NCI-H2171 (cell line): Measurements from ENCODE around the gene ELP5.
"Not testable (repeated sequence)": the region's sequence is repeated elsewhere in the genome, so short reads cannot be mapped to it uniquely, and the experiment has no call there.

Experiments used
- DNase-seq: peaks from one replicate; lab custom pipeline; 2025; lab: John Stamatoyannopoulos, UW

The ELP5 gene

DNA sequence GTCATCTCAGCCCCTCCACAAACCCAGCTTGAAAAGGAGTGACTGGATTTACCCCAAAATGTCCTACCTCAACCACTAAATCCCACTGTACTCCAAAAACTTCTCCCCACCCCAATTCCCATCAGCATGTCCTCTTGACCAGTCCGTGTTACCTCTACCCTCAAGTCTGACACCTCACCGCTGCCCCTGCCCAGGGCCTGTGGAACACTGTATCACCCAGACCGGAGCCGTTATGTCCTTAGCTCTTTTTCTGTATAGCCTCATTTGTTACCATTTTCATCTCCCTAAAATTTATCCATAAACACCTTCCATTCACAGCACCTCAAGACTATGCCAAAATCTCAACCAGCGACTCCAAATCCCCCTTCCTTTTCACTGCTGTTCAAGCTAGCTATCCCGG, 15.2 kb upstream of the ELP5 start:
- no peak for DNase-seq

DNA sequence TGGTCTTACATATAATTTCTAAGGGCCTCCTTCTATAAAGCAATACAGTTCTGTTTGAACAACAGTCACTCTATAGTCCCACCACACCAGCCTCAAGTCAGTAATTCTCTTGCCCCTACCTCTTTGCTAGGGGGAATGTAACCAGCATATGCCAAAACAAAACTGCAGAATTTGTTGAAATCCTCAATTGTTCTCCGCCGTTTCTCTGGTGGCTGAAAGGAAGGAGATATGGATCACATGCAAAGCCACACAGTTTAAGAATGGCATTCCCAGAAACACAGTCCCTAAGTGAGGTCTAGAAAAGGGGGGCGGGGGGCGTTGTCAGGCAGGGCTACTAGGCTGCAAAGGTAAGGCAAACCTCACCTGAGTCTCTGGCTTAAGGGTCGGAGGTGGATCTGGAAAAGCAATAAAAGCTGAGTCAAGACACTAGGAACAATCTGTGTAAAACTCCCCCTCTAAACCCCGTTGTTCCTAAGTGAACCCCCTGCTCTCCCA, 14.7 kb upstream of the ELP5 start:
- DNase-seq: no peak

DNA sequence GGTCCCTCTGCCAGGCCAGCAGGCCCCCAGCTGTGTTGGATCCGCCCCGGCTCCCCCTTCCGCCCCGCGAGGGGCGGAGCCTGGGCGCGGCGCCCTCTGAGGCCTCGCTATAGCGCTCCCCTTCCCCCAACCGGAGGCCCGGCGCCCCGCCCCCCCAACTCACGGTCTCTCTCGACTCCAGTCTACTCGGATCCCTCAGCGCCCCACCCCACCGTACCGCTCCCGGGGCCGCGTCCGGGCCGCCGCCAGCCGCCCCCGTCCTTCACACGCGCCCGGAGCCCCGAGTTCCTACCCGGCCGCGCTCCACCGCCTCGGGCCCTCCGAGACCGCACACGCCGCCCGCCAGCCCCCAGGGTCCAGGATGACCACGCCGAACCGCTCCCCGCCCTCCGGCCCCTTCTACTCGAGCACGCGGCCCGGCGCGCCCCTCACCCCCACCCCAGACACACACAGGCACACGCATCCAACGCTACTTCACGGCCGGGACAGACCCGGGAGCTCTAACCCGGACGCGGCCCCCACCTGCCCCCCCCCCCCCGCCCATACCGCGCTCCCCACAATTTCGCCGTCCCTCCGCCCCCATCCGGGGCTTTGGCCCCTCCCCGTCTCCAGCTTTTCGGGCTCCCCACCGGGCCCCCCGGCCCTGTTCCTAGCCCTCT, 14.1 kb upstream of the ELP5 start:
- peak; percentile 60 for DNase-seq

DNA sequence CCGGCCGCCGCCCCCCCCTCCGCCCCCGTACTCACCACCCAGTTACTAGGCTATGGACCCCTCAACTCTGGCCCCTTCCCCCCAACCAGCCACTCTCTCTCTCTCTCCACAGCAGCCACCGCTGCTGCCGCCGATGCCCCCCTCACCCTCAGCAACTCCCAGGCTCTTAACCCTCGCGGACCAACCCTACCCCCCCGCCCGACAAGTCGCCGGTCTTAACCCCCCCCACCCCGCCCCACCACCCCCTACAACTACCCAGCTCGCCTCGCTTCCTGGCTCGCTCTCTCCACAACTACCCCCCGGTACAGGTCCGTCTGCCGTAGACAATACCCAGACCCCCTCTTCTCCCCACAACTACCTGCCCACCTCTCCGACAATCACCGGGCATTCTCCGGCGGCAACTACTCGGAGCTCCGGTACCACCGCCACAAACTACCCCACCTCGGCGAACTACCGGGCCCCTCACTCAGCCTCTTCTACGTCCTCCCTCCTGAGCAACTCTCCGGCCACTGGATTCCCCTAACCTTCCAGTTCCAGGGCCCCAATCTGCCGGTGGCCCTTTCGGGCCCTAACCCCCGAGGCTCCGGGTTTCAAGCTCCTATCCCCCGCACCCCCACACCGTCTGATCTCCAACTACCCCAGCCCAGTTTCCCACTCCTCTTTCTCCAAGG, 13.5 kb upstream of the ELP5 start:
- no peak for DNase-seq

DNA sequence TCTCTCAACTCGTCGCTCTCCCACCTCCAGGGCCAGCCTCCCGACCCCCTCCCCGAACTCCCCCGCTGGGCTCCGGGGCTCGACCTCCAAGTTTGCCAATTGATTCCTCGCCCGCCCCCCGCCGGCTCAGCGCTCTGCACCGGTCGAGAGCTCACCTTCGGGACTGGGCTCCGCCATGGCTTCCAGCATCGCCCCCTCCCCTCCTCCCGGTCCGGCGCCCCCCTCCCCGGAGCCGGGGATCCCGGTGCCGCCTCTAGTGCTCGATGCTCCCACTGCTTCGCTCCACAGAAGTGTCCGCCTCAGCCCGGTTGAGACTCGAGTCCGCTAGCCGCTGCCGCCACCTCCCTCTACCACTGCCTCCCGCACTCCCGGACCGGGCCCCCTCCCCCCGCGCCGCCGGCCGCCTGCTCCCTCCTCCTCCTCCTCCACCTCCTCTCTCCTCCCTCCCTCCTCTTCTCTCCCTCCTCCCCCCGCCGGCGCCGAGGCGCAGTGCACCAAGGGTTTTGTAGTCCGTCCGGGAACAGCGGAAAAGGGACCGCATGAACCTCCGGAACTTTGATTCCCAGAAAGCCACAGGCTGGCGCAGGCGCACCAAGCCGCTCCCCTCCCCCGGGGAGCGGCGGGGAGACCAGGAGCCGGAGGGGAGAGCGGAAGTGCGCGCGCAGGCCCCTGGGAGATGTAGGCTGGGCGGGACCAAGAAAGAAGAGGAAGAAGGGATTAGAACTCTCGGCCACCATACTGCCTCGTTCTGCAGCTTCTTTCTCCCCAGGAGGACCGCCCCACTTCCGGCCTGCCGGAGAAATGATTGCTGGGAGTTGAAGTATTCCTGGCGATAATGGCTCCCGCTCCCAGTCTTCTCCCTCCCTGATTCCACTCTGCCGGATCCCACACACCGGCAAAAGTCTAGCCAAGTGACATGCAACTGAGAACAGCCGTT, 12.7 kb upstream of the ELP5 start, which contains the start of gene PHF23:
TSS of gene PHF23 (minus strand) at position 367 of the 937 bp plus-strand sequence. CDS start at position 189, 178 bp downstream.
- DNase-seq: peak; percentile 96

DNA sequence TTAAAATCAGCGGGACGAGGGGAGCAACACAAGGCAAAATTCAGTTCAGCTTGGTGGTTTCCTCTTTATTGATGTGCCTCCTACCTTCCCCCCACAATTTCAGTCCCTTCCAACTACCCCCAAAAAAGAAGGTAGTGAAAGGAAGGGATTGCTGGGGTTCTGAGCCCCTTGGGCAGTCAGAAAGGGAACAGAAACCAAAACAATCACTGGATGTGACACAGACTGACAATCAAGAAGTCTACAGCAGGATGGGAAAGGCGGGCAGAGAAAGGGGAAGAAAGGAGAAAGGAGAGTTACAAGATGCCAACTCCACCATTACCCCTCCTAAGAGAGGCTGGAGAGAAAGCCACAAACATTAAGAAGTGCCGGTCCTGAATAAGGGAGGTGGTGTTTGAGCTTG, 11.6 kb upstream of the ELP5 start:
- DNase-seq: no peak

DNA sequence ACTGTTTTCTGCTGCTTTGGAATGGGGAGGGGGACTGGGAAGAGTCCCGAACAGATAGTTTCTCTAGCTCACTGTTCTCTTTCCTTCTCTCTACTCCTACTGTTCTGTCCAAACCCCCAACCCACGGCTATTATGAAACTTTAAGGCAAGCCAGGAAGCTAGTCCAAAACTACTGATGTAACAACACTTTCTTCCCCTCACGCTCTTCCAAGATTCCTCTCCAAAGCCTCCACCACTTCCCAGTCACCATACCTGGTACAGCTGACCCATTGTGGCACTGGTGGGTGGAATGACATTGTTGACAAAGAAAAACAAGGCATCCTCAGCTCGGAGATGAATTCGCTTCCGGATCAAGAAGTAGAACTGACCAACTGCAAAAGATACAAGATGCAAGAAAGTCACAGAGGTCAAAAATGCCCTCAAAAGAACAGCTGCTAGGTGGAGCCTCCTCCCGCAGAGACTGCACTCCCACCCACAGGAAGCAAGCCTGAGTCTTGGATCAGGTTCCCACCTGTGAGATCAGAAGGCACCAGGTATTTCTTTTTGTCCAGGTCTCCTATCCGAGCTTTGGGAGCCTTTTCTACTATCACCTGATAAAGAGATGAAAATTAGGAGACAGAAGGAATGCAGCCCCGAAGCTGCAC, 10.8 kb upstream of the ELP5 start:
- no peak for DNase-seq

DNA sequence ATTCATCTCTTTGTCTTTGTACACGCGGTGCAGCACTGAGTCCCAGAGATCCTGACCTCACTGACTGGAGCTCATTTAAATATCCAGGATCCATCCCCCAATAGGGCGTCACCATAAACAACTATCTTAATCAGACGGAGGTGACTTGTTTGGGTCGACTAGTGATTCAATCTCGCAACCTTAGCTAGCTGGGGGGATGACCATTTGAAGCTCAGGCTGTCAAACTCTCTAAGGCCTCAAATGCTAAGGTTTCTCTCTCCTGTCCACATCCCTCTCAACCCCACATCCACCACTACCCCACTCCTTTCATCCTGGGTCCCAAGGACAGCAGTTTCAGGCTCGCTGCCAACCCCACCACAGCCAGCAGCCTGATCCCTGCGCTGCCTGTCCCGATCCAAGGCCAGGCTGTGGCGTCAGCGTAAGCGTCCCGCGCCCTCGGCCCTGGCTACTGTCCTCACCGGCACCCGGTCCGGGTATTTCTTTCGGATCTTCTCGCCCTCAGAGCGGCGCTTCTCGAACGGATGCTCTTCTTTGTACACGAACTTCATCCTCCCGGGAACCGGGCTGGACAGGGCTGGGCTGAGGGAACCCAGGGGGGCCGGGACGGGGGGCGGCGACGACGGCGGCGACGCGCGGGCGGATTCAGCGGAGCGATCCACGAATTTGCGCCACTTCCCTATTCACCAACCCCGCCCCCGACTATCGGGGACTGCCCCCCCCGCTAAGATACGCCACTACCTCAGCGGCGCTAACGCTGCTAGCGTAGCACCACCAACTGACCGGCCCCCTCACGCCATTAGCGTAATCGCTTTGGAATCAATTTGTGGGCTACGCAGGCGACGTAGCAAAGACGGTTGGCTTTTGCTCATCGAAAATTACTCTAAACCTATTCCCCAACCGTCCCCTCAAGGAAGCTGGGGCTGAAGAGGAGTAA, 10.0 kb upstream of the ELP5 start, which contains the start of gene GABARAP:
TSS of gene GABARAP (minus strand) at position 667 of the 934 bp plus-strand sequence. CDS start at position 548, 119 bp downstream.
- peak; percentile 86 for DNase-seq

DNA sequence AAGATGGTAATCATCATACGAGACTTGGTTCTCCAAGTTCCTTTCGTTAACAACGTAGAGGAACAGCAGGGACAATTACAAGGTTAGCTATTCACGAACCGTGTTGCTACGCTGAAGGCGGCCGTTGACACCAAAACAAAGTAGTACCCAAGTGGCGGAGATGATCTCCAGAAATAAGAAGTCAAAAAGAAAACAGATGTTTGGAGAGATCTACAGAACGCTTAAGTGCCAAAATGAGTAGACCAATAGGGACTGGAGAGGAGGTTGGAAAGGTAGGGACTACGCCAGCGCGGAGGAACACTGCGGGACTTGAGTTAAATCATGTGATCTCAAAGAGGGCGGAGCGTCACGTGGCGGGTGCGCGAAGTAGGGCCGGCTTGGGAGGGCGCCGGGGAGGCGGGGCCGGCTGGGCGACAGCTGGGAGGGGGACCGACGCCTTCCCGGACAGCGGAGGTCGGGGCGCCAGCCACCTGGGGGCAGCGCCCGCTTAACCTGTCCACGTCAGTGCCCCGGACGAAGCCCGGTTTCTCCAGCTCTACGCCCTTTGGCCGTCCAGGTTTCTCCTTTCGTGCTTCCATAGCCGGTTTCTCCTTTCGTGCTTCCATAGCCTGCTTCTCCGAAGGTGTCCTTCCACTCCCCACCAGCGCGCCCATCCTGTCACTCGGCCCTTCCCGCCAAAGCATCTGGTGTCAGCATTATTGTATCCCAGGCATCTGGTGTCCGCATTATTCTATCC, 9.1 kb upstream of the ELP5 start:
- peak; percentile 96 for DNase-seq

DNA sequence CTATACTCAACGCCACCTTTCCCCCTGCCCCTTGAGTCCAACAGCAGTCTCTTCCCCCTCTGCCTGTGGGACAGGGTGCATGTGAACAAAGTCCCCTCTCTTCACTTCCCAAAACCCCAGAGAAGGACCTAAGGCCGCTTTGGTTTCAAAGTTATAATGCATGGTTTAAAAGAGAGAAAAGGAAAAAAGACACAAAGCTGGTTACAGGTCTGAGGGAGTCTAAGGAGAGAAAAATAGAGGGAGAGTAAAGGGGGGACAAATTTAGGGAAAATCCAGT, 8.6 kb upstream of the ELP5 start:
- no peak for DNase-seq

DNA sequence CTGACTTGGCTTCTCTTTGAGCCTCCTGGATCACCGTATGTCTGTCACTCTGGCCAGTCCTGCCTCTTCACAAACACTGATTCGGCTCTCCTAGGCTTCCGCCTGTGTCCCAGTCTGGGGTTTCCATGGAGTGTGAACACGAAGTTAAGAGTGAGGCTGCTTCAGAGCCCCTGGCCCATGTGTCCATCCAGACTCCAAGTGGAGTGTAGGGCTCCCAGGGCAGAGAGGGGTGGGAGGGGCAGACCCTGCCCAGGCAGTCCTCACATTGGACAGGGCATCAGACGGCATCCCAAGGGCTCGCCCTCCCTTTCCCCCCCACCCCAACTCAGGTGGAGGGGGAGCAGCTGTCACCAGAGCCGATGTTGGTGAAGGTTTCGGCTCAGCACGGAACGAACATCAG, 8.2 kb upstream of the ELP5 start:
- DNase-seq: not testable (repeated sequence)

DNA sequence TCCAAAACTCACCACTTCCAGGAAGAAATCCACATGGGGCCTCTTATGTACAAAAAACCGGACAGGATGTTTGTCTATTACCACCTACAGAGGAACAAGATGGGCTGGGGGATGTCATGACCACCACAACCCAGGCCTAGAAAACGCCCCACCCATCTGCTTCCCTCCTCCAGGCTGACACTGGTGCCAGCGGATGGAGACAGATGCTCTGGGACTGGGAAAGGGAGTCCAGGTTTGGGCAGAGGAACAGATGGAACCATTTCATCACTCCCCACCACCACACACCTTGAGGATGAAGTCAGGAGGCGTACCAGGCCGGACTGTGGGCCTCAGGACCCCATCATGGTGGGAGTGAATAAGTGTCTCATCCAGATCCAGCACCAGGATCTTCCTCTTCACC, 5.2 kb upstream of the ELP5 start:
- no peak for DNase-seq

DNA sequence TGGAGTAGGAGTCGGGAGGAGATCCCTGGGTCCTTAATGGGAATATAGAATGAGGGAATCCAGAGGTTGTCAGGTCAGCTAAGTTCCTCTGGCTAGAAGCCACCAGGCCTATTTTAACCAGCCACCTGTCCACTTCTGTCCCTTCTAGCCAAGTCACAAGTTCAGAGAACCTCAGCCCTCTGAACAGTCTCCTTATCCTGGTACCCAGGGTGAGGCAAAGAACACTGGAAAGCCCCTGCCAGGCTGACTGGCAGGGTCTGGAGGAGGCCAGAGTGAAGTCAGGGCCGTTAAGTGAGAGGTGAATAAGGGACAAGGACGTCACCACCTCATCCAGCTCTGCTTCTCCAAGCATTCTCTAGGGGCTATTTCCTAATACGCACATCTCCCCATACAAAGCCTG, 3.2 kb upstream of the ELP5 start:
- no peak for DNase-seq

DNA sequence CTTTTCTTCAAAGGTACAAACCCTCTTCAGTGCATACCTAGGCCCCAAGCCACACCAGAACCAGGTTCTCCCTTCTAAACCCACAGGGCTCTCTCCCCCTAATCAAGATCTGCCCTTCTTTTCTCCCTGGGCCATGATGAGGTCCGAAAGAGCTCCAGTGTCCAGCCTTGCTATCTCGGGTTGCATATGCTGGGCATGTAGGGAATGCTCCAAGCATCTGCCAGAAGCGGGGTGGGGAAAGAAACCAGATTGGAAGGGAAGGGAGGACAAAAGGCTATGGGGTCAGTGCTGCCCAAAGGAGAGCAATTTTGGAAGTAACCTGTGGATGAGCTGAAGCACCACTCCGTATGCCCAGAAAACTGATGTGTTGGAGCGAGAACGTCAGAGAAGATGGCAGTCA, 2.8 kb upstream of the ELP5 start:
- no peak for DNase-seq

DNA sequence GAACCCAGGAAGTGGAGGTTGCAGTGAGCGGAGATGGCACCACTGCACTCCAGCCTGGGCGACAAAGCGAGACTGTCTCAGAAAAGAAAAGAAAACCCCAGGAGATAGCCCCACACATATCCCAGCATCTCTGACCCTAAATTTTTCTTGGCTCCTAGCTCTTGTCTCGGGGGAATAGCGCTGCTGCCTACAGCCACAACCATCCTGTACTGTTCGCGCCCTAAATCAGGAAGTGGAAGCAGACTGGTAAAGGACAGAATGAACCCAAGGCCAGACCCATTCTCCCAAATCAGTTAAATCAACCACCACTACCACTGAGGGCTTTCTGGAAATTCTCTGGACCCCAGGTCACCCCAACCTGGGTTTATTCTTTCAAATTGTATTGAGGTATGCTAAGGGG, 2.2 kb upstream of the ELP5 start:
- no peak for DNase-seq

DNA sequence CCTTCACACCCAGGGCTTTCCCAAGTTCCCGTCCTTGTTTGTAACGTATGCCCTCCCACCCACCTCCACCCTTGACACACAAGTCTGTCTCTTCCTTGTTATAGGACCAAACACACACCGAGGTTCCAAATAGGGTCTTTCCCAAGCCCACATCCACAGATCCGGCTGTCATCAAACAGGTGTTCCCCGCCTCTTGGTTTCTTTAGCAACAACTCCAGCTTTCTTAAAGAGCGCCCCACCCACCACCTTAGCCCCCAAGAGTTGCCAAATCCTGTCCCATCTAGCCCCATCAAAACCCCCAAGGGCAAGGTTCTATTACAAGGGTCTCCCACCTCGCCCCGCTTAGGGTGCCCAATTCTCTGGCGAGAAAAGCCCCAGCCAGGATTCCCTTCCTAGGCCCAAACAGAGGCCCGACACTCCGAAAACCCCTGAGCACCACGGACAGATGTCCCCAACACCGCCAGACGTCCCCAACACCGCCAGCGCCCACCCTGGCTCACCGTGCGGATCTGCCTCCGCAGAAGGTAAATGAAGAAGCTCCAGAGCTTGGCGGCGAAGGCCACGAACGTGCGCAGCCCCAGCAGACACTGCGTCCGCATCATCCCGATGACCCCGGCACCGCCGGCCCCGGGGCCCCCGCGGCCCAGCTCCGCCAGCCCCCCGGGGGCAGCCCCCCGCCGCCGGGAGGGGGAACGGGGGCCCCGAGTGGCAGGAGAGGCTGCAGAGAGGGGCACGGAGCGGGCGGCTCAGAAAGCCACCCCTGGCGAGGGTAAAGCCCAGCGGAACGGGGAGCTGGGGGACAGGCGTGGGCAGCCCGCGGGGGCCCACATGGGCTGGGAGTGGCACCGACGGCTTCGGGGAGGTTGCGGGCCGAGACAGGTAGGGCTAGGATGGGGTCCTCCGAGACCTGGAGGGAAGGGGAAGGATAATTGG, 1.1 kb upstream of the ELP5 start:
- DNase-seq: no peak

DNA sequence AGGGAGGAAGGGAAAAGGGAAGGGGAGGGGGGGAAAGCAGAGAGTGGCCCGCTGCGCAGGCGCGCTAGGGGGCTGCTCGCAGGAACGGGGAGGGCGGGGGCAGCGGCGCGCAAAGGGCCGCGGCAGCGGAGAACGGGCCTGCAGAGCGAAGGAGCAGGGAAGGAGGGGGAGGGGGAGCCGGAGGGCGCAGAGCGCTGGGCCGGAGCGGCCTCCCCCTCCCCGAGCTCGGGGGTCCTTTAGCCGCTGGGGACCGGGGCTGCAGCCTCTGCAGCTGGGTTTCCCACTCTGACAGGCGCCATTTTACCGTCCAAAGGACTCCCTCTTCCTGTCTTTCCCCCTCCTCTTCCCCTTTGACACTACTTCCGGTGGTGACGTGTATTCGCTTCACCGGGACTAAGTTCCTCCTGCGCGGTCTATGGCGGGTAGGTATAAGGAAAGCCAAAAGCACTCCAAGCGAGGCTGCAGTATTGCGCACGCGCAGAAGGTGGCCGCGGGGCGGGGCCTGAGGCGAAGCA, 297 bp upstream of the ELP5 start, which contains the start of gene CTDNEP1:
TSS of gene CTDNEP1 (minus strand) at position 74 of the 515 bp plus-strand sequence. CDS start 438 bp downstream, outside the sequence.
- peak; percentile 96 for DNase-seq

DNA sequence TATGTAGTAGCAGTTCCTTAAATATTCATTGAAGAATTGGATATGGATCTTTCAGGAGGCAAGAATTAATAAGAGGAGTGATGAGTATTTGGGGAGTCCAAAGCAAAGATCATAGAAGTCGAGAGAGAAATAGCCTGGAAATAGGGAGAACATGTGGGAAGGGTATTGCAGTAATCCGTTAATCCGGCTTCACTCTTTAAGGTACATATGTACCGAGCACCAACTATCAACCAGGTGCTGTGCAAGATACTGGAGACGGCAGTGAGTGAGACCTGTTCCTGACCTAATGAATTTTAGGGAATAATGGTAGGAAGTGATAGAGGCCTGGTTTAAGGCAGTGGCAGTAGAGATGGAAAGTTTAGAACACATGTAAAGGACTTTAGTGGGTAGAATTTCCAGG, 1.1 kb downstream of the ELP5 start:
- DNase-seq: no peak

DNA sequence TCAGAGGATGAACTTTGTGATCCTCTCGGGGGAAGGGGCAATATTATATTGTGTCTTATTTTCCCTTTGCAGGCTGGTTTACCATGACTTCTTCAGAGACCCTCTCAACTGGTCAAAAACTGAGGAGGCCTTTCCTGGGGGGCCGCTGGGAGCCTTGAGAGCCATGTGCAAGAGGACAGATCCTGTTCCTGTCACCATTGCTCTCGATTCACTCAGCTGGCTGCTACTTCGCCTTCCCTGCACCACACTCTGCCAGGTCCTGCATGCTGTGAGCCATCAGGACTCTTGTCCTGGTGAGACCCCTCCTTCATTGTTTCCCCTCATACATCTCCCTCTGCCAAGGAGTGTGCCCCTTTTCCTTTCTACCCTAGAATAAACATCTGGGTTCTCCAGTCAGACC, 2.5 kb downstream of the ELP5 start:
- DNase-seq: no peak
